GM19193 (cell line): ENCODE data around the gene COL24A1.

ENCODE experiments used
- POLR2A ChIP-seq: IDR thresholded peaks from 4 replicates; pipeline ENCODE4 v1.6.1; 2011; ENCODE audit not compliant: insufficient read depth, insufficient read length; ENCODE audit errors: extremely low read depth

The COL24A1 gene

DNA sequence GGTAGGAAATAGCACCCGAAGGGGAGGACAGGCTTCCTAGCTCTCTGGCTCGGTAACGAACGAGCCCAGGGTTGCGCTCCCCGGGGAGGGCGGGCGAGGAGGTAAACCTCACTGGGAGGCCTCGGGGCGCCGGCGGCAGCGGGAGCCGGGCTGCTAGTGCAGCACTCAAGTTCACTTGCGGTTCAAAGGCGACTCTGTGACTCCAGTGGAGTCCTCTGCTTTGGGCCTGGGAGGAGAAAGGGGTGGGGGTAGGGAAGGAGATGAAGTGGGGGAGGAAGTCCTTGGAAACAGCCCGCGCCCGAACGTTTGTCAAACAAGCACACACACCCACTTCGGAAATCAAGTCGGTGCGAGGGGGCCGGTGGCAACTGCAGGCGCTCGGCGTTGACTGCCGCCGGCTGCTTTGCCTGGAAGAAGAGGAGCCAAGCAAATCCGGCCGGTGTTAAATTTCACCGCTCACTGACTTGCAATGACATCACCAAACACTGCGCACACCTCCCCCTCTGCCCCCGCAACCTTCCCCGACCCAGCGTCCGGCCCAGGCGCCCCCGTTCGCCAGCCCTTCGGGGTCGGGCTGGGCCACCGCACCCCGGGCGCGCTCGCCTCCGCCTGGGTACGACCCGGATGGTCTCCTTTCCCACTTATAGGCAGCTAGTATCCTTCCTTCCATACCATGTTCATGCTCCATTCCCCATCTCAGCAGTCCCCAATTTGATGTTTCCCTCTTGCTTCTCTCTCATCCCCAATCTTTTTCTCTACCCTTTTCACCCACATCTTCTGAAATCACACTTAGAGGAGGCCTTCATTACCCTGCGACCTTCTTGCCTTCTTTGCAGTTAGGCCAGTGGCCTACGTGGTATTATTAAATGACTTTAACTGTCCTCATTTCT is at the start of gene COL24A1:
Gene COL24A1, minus strand, starts transcription at position 207 of the 890 bp plus-strand sequence. CDS start 376 bp downstream, outside the sequence.
- TF ChIP-seq POLR2A: no peak

GRCh38 chr1:86205741-86206140 is 49.2 kb upstream of the COL24A1 start:
- no peak for TF ChIP-seq POLR2A

- no peak for TF ChIP-seq POLR2A
Observed at GRCh38 chr1:86202552-86203340, 46.2 kb upstream of the COL24A1 start.

DNA sequence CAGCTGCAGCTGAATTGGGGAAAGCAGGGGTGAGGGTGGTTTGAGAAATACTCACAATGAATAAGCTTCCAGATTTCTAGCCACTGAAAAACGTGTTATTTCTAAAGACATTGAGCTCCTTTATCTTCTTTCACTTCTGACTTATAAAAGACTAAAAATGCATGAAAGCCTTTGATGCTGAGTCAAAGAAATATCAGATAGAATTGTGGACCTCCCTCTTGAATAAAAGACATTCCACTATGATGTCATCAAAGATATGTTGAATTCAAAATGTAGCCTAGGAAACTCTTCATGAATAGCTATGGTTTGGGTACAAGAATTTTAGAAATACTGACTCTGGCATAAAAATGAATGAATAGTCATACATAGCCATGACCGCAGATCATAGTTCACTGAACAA is 44.7 kb upstream of the COL24A1 start:
- TF ChIP-seq POLR2A: no peak

- TF ChIP-seq POLR2A: no peak
Observed at GRCh38 chr1:86200901-86201300, 44.3 kb upstream of the COL24A1 start.

DNA sequence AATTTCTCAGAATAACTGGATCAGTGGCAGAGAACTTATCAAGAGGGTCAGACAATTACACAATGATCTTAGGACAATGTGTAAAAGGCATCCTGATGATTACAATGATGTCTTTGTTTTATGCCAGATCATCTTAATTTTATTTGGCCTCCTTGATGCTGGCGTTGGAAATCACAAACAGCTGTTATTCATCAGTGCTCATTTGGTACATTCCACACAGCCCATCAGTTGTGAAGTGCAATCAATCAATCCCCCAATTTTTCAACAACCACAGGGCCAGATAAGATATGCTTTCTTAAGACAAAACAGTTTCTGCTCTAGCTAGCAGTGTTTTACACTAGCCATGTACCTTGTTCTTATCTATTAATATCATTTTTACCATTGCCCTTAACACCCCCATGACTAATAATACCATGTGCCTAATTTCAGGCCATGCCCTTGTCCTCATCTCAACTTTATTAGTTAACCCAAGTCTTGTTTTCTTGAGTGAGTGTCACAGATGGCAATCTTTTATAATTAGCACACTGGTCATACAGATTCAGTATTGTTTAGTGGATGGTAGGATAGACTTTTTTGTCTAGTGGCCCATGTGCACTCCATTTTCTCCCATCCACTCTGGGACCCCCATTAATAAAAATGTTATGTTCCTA is 40.8 kb upstream of the COL24A1 start:
- TF ChIP-seq POLR2A: no peak

GRCh38 chr1:86195281-86195680 is 38.7 kb upstream of the COL24A1 start:
- no peak for TF ChIP-seq POLR2A

- no peak for TF ChIP-seq POLR2A
Observed at GRCh38 chr1:86194491-86195034, 38.0 kb upstream of the COL24A1 start.

DNA sequence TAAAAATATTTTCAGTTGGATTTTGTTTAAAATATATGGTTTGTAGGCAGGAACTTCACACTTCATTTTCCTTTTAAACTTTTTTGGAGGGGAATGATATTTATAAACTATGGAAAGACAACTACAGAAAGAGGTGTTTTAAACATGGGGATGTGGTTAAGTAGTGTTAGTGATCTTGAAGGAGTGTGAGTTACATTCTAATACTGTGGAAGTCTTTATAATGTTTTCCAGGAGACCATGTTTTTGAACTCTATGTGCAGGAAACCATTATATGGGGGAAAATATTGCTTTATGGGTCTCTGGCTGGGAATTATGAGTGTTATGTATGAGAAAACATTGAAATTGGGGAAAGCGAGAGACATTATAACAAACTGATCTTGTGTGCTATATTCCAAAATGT is 35.8 kb upstream of the COL24A1 start:
- no peak for TF ChIP-seq POLR2A

DNA sequence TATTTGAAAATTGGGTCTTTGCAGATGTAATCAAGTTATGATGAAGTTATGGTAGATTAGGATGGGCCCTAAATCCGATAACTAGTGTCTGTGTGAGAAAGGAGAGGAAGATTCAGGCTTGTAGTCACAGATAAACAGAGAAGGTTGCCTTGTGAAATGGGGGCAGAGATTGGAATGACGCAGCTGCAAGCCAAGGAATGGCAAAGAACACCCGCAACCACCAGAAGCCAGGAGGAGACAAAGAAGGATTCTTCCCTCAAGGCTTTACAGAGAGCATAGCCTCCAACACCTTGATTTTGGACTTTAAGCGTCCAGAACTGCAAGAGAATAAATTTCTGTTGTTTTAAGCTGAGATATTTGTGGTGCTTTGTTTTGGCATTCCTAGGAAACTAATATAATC is 35.4 kb upstream of the COL24A1 start:
- no peak for TF ChIP-seq POLR2A

DNA sequence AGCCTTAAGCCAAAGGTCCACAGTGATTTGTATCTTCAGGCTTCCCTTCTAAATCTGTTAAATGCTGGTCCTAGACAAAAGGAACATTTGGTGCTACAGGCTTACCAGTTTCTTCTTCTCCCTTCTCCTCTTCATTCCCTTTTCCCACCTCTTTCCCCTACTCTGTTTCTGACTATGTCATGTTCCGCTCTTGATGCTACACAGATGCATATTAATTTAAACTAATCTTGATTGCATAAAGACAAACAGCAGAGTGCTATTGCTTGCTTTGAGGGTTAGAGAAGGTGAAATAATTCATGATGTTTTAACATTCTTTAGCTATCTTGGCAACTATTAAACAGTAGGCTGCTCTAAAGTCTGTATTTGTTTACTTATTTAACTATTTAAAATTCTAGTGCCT is 34.3 kb upstream of the COL24A1 start:
- TF ChIP-seq POLR2A: no peak

DNA sequence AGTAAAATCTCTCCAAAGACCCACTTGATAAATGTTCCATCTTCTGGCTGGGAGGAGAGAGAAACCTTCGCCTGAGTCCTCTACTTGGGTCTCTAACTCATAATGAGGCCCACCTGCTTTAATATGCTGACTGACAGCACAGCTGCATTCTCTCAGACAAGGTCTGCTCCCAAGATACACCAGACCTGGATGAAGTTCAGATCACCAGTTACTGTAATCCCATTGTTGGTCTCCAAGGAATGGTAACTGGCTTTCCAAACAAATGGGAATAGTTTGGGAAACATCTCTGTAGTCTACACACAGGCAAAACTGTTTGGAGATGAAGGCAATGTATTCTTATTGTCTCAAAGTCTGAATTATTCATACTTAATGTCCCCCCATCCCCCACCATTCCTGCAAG is 27.9 kb upstream of the COL24A1 start:
- no peak for TF ChIP-seq POLR2A

GRCh38 chr1:86183810-86184209 is 27.2 kb upstream of the COL24A1 start:
- no peak for TF ChIP-seq POLR2A

DNA sequence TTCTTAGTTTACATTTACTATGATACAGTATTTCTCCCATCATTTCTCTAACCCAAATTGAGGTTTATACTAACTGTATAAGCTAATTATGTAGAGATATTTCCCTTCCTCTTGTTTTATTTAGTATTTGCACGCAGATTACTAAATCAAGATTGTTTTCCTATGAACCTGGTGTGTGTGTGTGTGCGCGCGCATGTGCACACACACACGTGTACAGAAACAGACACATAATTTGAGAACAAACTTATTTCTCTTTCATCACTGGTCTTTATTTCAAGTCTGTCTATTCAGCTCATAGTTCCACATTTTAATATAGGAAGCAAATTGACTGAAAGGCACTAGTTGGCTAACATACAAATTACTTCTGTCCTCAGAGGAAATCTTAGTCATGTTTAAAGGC is 19.7 kb upstream of the COL24A1 start:
- no peak for TF ChIP-seq POLR2A

DNA sequence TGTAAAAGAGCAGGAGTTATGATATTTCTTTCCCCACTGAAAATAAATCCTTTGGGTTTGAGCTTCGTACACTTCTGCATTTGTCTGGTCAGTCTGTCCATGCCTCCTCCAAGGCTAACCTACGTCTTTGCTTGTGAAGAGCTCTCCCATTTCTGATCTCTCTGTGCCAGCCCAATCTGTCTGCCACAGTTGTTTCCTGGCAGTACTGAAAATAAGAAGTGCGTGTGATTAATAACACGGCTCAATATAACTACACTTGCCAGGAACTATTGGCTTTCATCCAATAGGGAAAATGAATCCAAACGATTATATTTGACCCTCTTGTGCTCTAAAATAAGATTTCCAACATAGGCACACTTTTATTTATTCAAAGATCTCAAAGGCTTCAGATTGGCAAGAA is 19.2 kb upstream of the COL24A1 start:
- TF ChIP-seq POLR2A: no peak

GRCh38 chr1:86169625-86170024 is 13.1 kb upstream of the COL24A1 start:
- TF ChIP-seq POLR2A: no peak

DNA sequence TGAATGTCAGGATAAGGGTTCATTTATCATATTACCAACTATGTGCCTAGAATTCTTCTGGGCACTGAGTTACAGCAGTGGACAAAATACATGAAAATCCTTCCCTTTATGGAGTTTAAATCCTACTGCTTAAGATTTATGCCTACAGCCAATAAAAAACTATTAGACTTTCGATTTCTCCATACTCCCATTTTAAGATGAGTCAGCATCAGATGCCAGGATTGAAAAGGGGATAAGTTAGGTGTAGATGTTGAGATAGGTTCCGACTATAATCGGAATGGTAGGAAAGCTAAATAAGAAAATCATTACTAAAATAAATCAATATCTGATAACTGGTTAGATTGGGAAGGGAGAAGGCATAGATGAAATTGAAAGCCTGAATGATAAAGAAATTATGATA is 3.2 kb upstream of the COL24A1 start:
- TF ChIP-seq POLR2A: no peak
